Measurements from ENCODE around the gene NFATC2.

Gene NFATC2

GRCh38 chr20:51342510-51343236 is 199.8 kb downstream of the NFATC2 start:
- WGBS, 2 experiments = 86 to 89% methylated on average over 8 of the region's 8 CpGs
- Histone ChIP-seq H3K9me3 (ENCODE audit: control insufficient read depth, low read length) (no peaks in the 10 kb centered on the region), H3K27ac (ENCODE audit: insufficient read depth, low read depth, low read length, poor library complexity, severe bottlenecking) (no peak overlapping the region), H3K36me3 (ENCODE audit: control insufficient read depth, insufficient read depth, low read length) (no peaks in the 10 kb centered on the region), H3K4me1 (ENCODE audit: control insufficient read depth, insufficient read depth, low read length) (no peaks in the 10 kb centered on the region), H3K4me3 (ENCODE audit: insufficient read depth, low read depth, low read length) (no peak overlapping the region), H3K27me3 (ENCODE audit: control insufficient read depth, insufficient read depth, low read length, poor library complexity, severe bottlenecking) (no peaks in the 10 kb centered on the region)

DNA sequence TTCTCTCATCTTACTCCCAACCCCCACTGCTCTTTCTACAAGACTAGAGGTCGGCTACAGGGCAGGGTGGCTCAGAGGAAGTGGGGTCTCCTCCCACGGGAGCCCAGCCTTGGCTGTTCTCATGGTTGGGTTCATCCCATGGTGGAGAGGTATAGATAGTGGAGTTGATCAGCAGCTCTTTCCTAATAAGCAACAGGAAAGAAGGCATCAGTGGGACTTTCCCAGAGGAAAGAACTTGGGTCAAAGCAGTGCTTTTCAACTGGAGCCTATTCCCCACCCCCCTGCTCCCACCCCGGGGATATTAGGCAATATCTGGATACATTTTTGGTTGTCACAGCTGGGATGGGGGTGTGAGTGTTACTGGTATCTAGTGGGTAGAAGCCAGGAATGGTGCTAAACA is 200.9 kb downstream of the NFATC2 start:
- no peaks in the 10 kb centered on the region for H3K27me3 ChIP-seq (ENCODE audit: control insufficient read depth, insufficient read depth, low read length, poor library complexity, severe bottlenecking)
- no peak overlapping the region for H3K4me3 ChIP-seq (ENCODE audit: insufficient read depth, low read depth, low read length)
- no peaks in the 10 kb centered on the region for H3K36me3 ChIP-seq (ENCODE audit: control insufficient read depth, insufficient read depth, low read length)
- WGBS, 2 experiments = 90 to 91% methylated on average over 2 to 3 of the region's 3 CpGs
- H3K27ac ChIP-seq (ENCODE audit: insufficient read depth, low read depth, low read length, poor library complexity, severe bottlenecking) = no peak overlapping the region
- no peaks in the 10 kb centered on the region for H3K4me1 ChIP-seq (ENCODE audit: control insufficient read depth, insufficient read depth, low read length)
- H3K9me3 ChIP-seq (ENCODE audit: control insufficient read depth, low read length) = no peaks in the 10 kb centered on the region

GRCh38 chr20:51340451-51340840 is 202.1 kb downstream of the NFATC2 start:
- no peaks in the 10 kb centered on the region for H3K9me3 ChIP-seq (ENCODE audit: control insufficient read depth, low read length)

DNA sequence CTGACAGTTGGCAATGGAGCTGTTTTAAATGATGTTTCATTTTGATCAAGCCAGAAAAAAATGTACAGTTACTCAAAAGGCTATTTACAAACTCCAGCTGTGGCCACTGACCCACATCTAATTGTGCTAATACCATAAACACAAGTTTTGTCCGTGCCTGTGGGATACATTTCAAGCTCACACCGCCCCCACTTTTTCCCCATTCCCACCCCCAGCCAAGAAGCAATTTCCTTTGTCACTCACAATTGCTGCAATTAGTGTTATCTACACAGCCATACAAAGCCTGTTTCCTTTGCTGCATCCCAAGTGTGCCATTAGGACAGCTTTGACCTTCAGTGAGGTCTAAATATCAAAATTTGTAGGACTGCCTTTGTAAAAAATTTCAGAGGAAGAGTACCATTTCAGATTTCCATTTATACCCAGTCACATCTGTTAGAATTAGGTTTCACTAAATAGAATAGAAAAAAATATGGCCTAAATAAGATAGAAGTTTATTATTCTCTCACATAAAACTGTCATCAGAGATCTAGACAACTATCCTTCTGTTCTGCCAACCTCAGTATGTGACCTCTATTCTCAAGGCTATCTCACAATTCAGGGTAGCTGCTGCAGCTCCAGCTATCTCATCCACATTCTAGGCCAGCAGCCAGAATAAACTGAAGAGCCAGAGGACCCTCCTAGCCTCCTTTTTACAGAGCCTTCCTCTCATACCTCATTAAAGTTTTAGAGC is 202.6 kb downstream of the NFATC2 start:
- Histone ChIP-seq H3K9me3 (ENCODE audit: control insufficient read depth, low read length) (no peaks in the 10 kb centered on the region), H3K4me1 (ENCODE audit: control insufficient read depth, insufficient read depth, low read length) (no peaks in the 10 kb centered on the region), H3K36me3 (ENCODE audit: control insufficient read depth, insufficient read depth, low read length) (no peaks in the 10 kb centered on the region), H3K27ac (ENCODE audit: insufficient read depth, low read depth, low read length, poor library complexity, severe bottlenecking) (no peak overlapping the region), H3K27me3 (ENCODE audit: control insufficient read depth, insufficient read depth, low read length, poor library complexity, severe bottlenecking) (no peaks in the 10 kb centered on the region), H3K4me3 (ENCODE audit: insufficient read depth, low read depth, low read length) (no peak overlapping the region)
- 85 to 95% methylated on average over 2 of the region's 2 CpGs for WGBS, 2 experiments

More at GRCh38 chr20:51340451-51340840, 202.1 kb downstream of the NFATC2 start:
- H3K4me3 ChIP-seq (ENCODE audit: insufficient read depth, low read depth, low read length) = no peak overlapping the region
- H3K27ac ChIP-seq (ENCODE audit: insufficient read depth, low read depth, low read length, poor library complexity, severe bottlenecking) = no peak overlapping the region
- H3K36me3 ChIP-seq (ENCODE audit: control insufficient read depth, insufficient read depth, low read length) = no peaks in the 10 kb centered on the region
- H3K4me1 ChIP-seq (ENCODE audit: control insufficient read depth, insufficient read depth, low read length) = no peaks in the 10 kb centered on the region
- no peaks in the 10 kb centered on the region for H3K27me3 ChIP-seq (ENCODE audit: control insufficient read depth, insufficient read depth, low read length, poor library complexity, severe bottlenecking)

DNA sequence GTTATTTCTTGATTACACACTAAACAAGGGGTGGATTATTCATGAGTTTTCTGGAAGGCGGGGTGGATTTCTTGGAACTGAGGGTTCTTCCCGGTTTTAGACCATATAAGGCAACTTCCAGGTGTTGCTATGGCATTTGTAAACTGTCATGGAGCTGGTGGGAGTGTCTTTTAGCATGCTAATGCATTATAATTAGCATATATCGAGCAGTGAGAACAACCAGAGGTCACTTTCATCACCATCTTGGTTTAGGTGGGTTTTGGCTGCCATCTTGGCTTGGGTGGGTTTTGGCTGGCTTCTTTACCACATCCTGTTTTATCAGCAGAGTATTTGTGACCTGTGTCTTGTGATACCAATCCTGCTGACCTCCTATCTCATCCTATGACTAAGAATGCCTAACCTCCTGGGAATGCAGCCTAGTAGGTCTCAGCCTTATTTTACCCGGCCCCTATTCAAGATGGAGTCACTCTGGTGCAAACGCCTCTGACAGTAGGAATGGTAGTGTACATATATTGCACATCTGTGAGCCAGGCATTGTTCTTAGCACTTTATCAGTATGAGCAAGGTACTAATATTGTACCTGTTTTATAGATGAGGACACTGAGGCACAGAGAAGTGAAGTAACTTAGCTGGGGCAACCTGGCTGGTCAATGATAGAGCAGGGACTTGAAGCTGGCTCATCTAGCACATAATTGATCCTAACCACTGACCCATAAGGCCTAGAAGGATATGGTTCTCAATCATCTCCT is 203.7 kb downstream of the NFATC2 start:
- Histone ChIP-seq H3K4me3 (ENCODE audit: insufficient read depth, low read depth, low read length) (no peak overlapping the region), H3K27ac (ENCODE audit: insufficient read depth, low read depth, low read length, poor library complexity, severe bottlenecking) (no peak overlapping the region), H3K36me3 (ENCODE audit: control insufficient read depth, insufficient read depth, low read length) (no peaks in the 10 kb centered on the region), H3K27me3 (ENCODE audit: control insufficient read depth, insufficient read depth, low read length, poor library complexity, severe bottlenecking) (no peaks in the 10 kb centered on the region), H3K9me3 (ENCODE audit: control insufficient read depth, low read length) (no peaks in the 10 kb centered on the region), H3K4me1 (ENCODE audit: control insufficient read depth, insufficient read depth, low read length) (no peaks in the 10 kb centered on the region)
- WGBS, 2 experiments = 91 to 95% methylated on average over 5 of the region's 5 CpGs

DNA sequence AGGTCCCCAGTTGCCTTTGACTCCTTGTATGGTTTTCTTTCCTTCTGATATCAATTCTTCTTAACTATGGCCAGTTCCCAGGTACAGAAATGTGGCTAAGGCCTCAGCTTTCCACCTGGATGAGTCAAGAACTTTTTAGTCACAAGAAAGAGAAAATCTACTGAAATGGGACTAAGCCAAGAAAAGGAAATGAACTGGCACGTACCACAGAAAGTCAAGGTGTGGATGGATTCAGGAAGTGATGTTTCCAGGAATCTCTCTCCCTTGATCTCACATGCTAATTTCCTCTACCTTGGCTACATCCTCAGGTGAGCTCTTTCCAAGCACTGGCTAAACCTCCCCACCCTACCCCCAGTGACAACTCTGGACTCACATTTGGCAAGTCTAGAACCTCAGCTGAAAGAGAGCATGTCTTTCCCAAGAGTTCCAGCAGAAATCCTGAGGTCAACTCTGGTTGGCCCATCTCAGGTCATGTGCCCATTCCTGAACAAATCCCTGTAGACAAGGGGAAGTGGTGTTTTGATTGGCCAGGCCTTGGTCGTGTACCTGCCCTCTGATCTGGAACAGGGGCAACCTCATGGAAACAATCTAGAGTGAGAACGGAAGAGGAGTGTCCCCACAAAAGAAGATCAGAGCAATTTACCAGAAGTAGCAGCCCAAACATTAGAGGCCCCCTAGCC is 205.3 kb downstream of the NFATC2 start:
- no peaks in the 10 kb centered on the region for H3K4me1 ChIP-seq (ENCODE audit: control insufficient read depth, insufficient read depth, low read length)
- H3K4me3 ChIP-seq (ENCODE audit: insufficient read depth, low read depth, low read length) = no peak overlapping the region
- no peak overlapping the region for H3K27ac ChIP-seq (ENCODE audit: insufficient read depth, low read depth, low read length, poor library complexity, severe bottlenecking)
- H3K27me3 ChIP-seq (ENCODE audit: control insufficient read depth, insufficient read depth, low read length, poor library complexity, severe bottlenecking) = no peaks in the 10 kb centered on the region
- H3K9me3 ChIP-seq (ENCODE audit: control insufficient read depth, low read length) = no peaks in the 10 kb centered on the region
- H3K36me3 ChIP-seq (ENCODE audit: control insufficient read depth, insufficient read depth, low read length) = no peaks in the 10 kb centered on the region
- 89 to 94% methylated on average over 3 of the region's 3 CpGs for WGBS, 2 experiments
